ENCODE results near the gene IFI44L.
A peak's percentile ranks its signal among the peaks of the same experiment; 100 is the strongest.

- TF ChIP-seq CTCF (IDR thresholded peaks at IDR 0.05) (peak; percentile 77 to 91 (median 86)), EP300 (IDR thresholded peaks at IDR 0.05; ENCODE audit: low read depth) (no peak), POLR2A (IDR thresholded peaks at IDR 0.05) (no peak), POLR2AphosphoS5 (IDR thresholded peaks at IDR 0.05) (no peak)
These were observed 2.6 kb upstream of the IFI44L start for GRCh38 chr1:78617615-78618026.
